Activated naive CD4-positive, alpha-beta T cell treated with Interleukin-2 at 50 U/mL for 16 hours (primary cell): ENCODE measurements around the gene CLC.
"Not testable (repeated sequence)": the region's sequence is repeated elsewhere in the genome, so short reads cannot be mapped to it uniquely, and the experiment has no call there.

ENCODE experiments used
- DNase-seq: peaks from one replicate; pipeline ENCODE4 v3.0.0-alpha.2; 2020

Gene CLC

GRCh38 chr19:39737891-39738290 is at the start of gene CLC:
Gene CLC, minus strand, starts transcription at chr19:39738029. Its CDS starts 77 bp downstream, at chr19:39737952.
- no peak for DNase-seq

- no peak for DNase-seq
These were observed 43.1 kb upstream of the CLC start for GRCh38 chr19:39780894-39781293.

GRCh38 chr19:39778763-39779162 is 40.9 kb upstream of the CLC start, which contains the start of gene LEUTX:
Gene LEUTX, plus strand, starts transcription at chr19:39778854. Its CDS starts 67 bp downstream, at chr19:39778921.
- DNase-seq, result no peak

- DNase-seq, result no peak
These were observed 31.0 kb upstream of the CLC start for GRCh38 chr19:39768786-39769185.

GRCh38 chr19:39768334-39768733 is 30.5 kb upstream of the CLC start:
- DNase-seq, result no peak

- DNase-seq, result peak; percentile 40
These were observed 27.6 kb upstream of the CLC start for GRCh38 chr19:39765091-39766076.

GRCh38 chr19:39761851-39762250 is 24.0 kb upstream of the CLC start:
- not testable (repeated sequence) for DNase-seq

GRCh38 chr19:39759457-39760184 is 21.8 kb upstream of the CLC start:
- DNase-seq, result no peak

GRCh38 chr19:39754971-39755370 is 17.1 kb upstream of the CLC start:
- DNase-seq, result no peak

- DNase-seq, result no peak
These were observed 16.7 kb upstream of the CLC start for GRCh38 chr19:39754544-39754943.

GRCh38 chr19:39752795-39753194 is 15.0 kb upstream of the CLC start:
- no peak for DNase-seq

- no peak for DNase-seq
These were observed 14.6 kb upstream of the CLC start for GRCh38 chr19:39752390-39752789.

- DNase-seq, result no peak
These were observed 12.2 kb upstream of the CLC start for GRCh38 chr19:39749981-39750380.

- DNase-seq, result no peak
These were observed 9.2 kb upstream of the CLC start for GRCh38 chr19:39746836-39747529.

- DNase-seq, result no peak
These were observed 7.8 kb upstream of the CLC start for GRCh38 chr19:39745643-39746042.

GRCh38 chr19:39740395-39740794 is 2.6 kb upstream of the CLC start:
- peak; percentile 25 for DNase-seq

GRCh38 chr19:39738814-39739213 is 985 bp upstream of the CLC start:
- no peak for DNase-seq

GRCh38 chr19:39737351-39737750 is 478 bp downstream of the CLC start:
- DNase-seq, result no peak

- no peak for DNase-seq
These were observed 1.7 kb downstream of the CLC start for GRCh38 chr19:39736088-39736487.

- no peak for DNase-seq
These were observed 2.1 kb downstream of the CLC start for GRCh38 chr19:39735688-39736087.

GRCh38 chr19:39733841-39734240 is 4.0 kb downstream of the CLC start:
- no peak for DNase-seq

GRCh38 chr19:39731685-39732084 is 6.1 kb downstream of the CLC start:
- DNase-seq, result no peak

GRCh38 chr19:39729594-39729993 is 8.2 kb downstream of the CLC start:
- DNase-seq, result no peak
